ENCODE results near the gene NFATC1. TPM values are rescaled to one million over a fixed set of nuclear protein-coding genes. Genes with fewer than 3 reads are reported as not detected.
A peak's percentile ranks its signal among the peaks of the same experiment; 100 is the strongest.

NFATC1 gene
- total RNA-seq, 3 donors from 2014 or later = 62.7 to 80.8 (median 75.2) TPM

- Mint-ChIP-seq H3K36me3 (ENCODE audit: insufficient read depth) (no peaks in the 10 kb centered on the region), H3K9me3 (peaks cover 16% of the 10 kb centered on the region), H3K4me1 (ENCODE audit: low read depth) (no peaks in the 10 kb centered on the region), H3K4me3 (no peak overlapping the region), H3K27me3 (ENCODE audit: low read depth) (no peaks in the 10 kb centered on the region)
- ATAC-seq (no peak), DNase-seq (no peak)
Measured at GRCh38 chr18:79575891-79576685, 180.4 kb downstream of the NFATC1 start.

- no peaks in the 10 kb centered on the region for H3K27me3 Mint-ChIP-seq (ENCODE audit: low read depth)
- ATAC-seq = no peak
- H3K4me3 Mint-ChIP-seq = no peak overlapping the region
- DNase-seq = no peak
- H3K9me3 Mint-ChIP-seq = peaks cover 15% of the 10 kb centered on the region
- H3K4me1 Mint-ChIP-seq (ENCODE audit: low read depth) = no peaks in the 10 kb centered on the region
- no peaks in the 10 kb centered on the region for H3K36me3 Mint-ChIP-seq (ENCODE audit: insufficient read depth)
Measured at GRCh38 chr18:79576686-79577351, 181.1 kb downstream of the NFATC1 start.

DNA sequence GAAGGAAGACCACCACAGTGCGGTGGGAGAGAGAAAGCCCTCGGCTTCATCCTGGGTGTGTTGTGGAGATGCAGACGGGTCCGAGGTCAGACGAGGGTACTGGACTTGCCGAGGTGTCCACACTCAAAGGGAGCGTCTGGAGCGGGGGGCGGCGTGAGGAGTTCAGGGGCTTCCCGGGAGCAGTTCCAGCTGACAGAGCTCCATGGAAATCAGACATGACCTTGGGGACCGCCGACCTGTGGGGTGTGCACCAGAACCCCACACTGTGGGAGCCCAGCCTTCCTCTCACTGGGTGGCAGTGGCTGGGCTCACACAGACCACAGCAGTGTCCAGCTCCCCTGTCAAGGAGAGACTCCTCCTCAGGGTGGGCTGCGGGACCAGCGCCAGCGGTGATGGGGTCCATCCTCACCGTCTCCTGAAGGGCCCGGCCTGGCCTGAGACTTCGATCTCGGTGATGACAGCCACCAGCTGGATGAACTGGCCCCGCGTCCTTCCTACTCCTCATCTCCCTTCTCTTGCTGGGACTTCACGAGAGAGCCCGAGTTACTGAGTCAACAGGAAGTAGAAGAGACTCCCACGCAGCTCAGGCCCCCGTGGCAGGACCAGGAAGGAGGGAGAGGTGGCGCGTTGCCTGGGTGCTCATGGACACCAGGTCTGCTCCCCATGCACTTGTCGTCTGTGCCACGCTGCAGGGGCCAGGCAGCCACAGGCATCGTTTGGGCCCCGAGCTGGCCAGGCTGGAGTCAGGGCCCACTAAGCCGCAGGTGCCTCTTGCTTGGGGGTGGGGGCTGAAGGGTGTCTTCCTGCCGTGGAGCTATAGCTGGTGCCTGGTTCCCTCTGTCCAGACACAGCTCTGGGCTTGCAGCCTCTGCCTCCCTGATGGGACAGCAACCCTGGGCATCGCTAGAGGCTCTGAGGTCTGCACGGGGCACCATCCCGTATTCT lies 182.0 kb downstream of the NFATC1 start:
- Mint-ChIP-seq H3K36me3 (ENCODE audit: insufficient read depth) (no peaks in the 10 kb centered on the region), H3K9me3 (peaks cover 7% of the 10 kb centered on the region), H3K4me1 (ENCODE audit: low read depth) (no peaks in the 10 kb centered on the region), H3K27me3 (ENCODE audit: low read depth) (no peaks in the 10 kb centered on the region), H3K4me3 (no peak overlapping the region)
- ATAC-seq = peak; percentile 32 to 41
- no peak for DNase-seq

DNA sequence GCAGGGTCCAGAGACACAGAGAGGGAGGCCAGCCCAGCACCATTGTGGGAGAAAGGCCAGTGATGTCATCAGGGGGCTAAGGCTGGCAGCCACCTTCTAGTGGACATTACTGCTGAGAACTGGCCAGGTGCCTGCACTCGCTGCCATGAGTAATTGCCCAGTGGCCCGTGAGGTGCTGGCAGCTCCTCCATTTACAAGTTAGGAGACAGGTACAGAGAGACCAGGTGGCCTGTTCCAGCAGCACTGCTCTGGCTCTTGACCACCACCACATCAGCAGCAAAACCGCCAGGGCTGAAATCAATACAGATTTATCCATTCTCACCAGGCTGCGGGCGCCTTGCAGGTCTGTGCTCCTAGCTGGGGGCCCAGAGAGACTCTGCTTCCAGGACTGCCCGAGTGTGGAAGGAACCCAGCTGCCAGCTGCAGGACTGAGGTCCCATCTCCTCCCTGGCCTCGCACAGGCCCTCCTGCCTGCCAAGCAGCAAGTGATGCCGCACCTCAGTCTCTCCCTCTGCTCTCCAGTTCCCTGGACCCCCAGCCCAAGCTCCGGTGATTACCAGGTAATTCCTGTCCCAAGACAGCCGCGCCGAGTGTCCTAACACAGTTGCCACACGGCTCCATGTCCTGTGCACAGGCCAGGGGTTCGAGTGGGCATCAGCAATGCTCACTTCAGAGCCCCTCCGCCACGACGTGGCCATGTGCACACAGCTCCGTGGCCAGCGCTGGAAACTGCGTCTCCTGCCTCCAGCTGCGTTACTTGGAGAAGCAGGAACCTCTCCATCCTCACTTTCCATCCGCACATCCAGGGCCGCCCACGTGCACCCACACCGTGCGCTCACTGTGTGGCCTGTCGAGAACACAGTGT lies 182.9 kb downstream of the NFATC1 start:
- Mint-ChIP-seq H3K9me3 (no peaks in the 10 kb centered on the region), H3K4me3 (no peak overlapping the region), H3K36me3 (ENCODE audit: insufficient read depth) (no peaks in the 10 kb centered on the region), H3K27me3 (ENCODE audit: low read depth) (no peaks in the 10 kb centered on the region), H3K4me1 (ENCODE audit: low read depth) (no peaks in the 10 kb centered on the region)
- ATAC-seq (no peak), DNase-seq (no peak)

Measured in activated T-cell treated with anti-CD3 and anti-CD28 coated beads, Interleukin-2, amount 50 U/mL, for 4 hours (primary cell).